Gastroesophageal sphincter (tissue), 3 donors: ENCODE results near the gene AKR1B15.

Experiments
- CTCF ChIP-seq, 4 experiments: fragments of 200-600 bp in 2 of 4; fragments of 450-650 bp in 2 of 4; sonication (generic) in 1 of 4; IDR thresholded peaks; one replicate each; pipeline ENCODE4 v1.5.1; 2017 to 2019; ENCODE audit warnings: antibody characterized with exemption in 4 of 4, mild to moderate bottlenecking in 2 of 4, moderate library complexity in 2 of 4
- POLR2A ChIP-seq, 2 donors: fragments of 450-650 bp; IDR thresholded peaks; one replicate each; pipeline ENCODE4 v1.6.1; 2017; ENCODE audit warnings: antibody characterized with exemption in 2 of 2, mild to moderate bottlenecking in 2 of 2, moderate library complexity in 1 of 2
- POLR2AphosphoS5 ChIP-seq: sonication (generic); formaldehyde crosslinking; IDR thresholded peaks from one replicate; pipeline ENCODE4 v1.6.1; 2017; ENCODE audit warnings: antibody characterized with exemption

GRCh38 chr7:134546955-134547354 lies 2.0 kb upstream of the AKR1B15 start:
- TF ChIP-seq CTCF (IDR thresholded peaks at IDR 0.05) (no peak), POLR2A (IDR thresholded peaks at IDR 0.05) (no peak), POLR2AphosphoS5 (no peak)
